H1 (cell line): Measurements from ENCODE around the gene SLC25A26. TPM values are rescaled to one million over a fixed set of nuclear protein-coding genes. Genes with fewer than 3 reads are reported as not detected.

Source experiments
- CEBPB ChIP-seq: IDR thresholded peaks from 2 replicates; pipeline ENCODE4 v1.6.1; 2012; ENCODE audit warnings: low read depth, low read length
- CHD7 ChIP-seq: fragments of 300-600 bp; sonication (generic); IDR thresholded peaks from 2 replicates; pipeline ENCODE4 v1.7.1; 2012; ENCODE audit warnings: low read length, moderate library complexity, mild to moderate bottlenecking, inconsistent platforms; ENCODE audit not compliant: insufficient replicate concordance
- EZH2 ChIP-seq: fragments of 200-600 bp; sonication (generic); IDR thresholded peaks from 2 replicates; pipeline ENCODE4 v1.7.1; 2012; ENCODE audit warnings: low read depth, mild to moderate bottlenecking, moderate library complexity, low read length, inconsistent platforms; ENCODE audit not compliant: severe bottlenecking
- KDM4A ChIP-seq: IDR thresholded peaks from one replicate; pipeline ENCODE4 v1.7.1; 2012; ENCODE audit warnings: low read depth, mild to moderate bottlenecking, moderate library complexity, low read length, inconsistent platforms; ENCODE audit not compliant: severe bottlenecking
- RNF2 ChIP-seq: fragments of 200-900, 300-1000 bp; sonication (generic); IDR thresholded peaks from 2 replicates; pipeline ENCODE4 v1.7.1; 2016; ENCODE audit warnings: borderline replicate concordance, low read depth, mild to moderate bottlenecking, antibody characterized with exemption, low read length; ENCODE audit not compliant: poor library complexity, severe bottlenecking; ENCODE audit errors: missing control alignments
- RXRA ChIP-seq: IDR thresholded peaks from 2 replicates; pipeline ENCODE4 v1.6.1; 2011; ENCODE audit warnings: low read depth, mild to moderate bottlenecking, low read length, moderate library complexity; ENCODE audit not compliant: insufficient read depth
- polyA plus RNA-seq, 7 experiments: library from polyadenylated mRNA; depleted of rRNA in 3 of 7; stranded (reverse) in 5 of 7; unstranded in 2 of 7; fragments of >200 nt in 5 of 7; fragments of 200-250 nt in 2 of 7; gene quantifications; 1 replicate in 5 of 7; 2 replicates in 1 of 7; 4 replicates in 1 of 7; pipeline versions ENCODE4 v1.2.1 to v1.2.3, GENCODE V29; 2011 to 2013; ENCODE audit warnings: missing spikeins in 2 of 7, mixed read lengths in 2 of 7
- total RNA-seq: library from RNA; stranded (reverse); fragmentation: NEBNext Ultra II Directional; extraction: Animal tissue kit (Norgen Biotek cat#: 25700); gene quantifications from 2 replicates; pipeline ENCODE4 v1.2.1, GENCODE V29; 2021

SLC25A26 gene
- total and polyA plus RNA-seq, 2 of the 8 experiments (the other 6 are each of a cell fraction or from before 2014, with no cell fraction given), result 30.0 to 37.0 TPM

- no peak for TF ChIP-seq CHD7
- no peak for TF ChIP-seq RNF2
- TF ChIP-seq KDM4A, result no peak
- no peak for TF ChIP-seq EZH2
- TF ChIP-seq RXRA, result no peak
- no peak for TF ChIP-seq CEBPB
Observed at GRCh38 chr3:66211779-66212178, 9.0 kb upstream of the SLC25A26 start (continued).
